ENCODE results near the gene ABLIM1.
A peak's percentile ranks its signal among the peaks of the same experiment; 100 is the strongest.

The ABLIM1 gene

DNA sequence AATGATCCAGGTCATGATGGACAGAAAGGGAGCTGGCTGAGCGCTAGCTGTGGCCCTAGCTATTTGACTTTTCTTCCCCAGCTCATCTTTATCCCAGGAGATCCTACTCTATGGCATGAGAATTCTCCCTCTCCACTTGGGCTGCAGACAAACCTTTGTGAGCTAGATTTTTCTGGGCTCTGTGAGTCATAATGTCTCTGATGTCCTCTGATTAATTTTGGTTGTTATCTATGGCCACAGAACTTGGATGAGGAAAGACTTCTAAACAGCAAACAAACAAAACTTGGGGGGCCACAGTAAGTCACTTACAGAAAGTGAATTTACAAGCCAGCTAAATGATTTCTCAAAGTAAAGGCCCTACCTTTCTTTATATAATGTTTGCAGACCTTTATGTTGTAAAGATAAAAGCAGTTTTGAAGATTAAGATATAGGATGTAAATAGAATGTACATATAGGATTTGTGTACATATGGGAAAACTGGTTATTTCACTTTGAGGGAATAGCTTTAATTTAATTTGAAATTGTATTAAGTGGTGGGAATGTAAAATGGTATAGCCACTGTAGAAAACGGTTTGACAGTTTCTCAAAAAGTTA lies 10.4 kb downstream of the ABLIM1 start:
- CTCF ChIA-PET: interaction anchor here (0.6 to 1.5 kb wide), 8 partner anchors 11 to 289 kb away, joined by 3 to 10 read pairs (median 3); partner anchors contain the start of gene FHIP2A
- POLR2A ChIA-PET: interaction anchor here (0.6 to 1.5 kb wide), 4 partner anchors 13 to 121 kb away, joined by 3 to 10 read pairs (median 4); no protein-coding TSS in a partner anchor
- Histone ChIP-seq H3K4me3 (ENCODE audit: low read depth, low read length) (no peak overlapping the region), H3K4me1 (ENCODE audit: control insufficient read depth, insufficient read depth, low read length) (peaks cover 19% of the 10 kb centered on the region), H3K9me3 (ENCODE audit: control insufficient read depth, insufficient read depth, low read depth, low read length) (no peaks in the 10 kb centered on the region), H3K27ac (ENCODE audit: extremely low read depth, low read depth, low read length) (no peak overlapping the region; the same call in 1 of the 2 replicates), H3K36me3 (ENCODE audit: control insufficient read depth in 2 of 2, insufficient read depth in 1 of 2, low read length in 2 of 2) (no peaks in the 10 kb centered on the region)
- TF ChIP-seq GLIS1 (tag by site-specific recombination; IDR thresholded peaks at IDR 0.05) (no peak), ZNF654 (tag by site-specific recombination; IDR thresholded peaks at IDR 0.05; ENCODE audit: low read depth) (no peak; the same call in 1 of the 2 replicates), ZNF202 (tag by site-specific recombination; IDR thresholded peaks at IDR 0.05; ENCODE audit: borderline replicate concordance) (no peak), ZNF530 (tag by site-specific recombination; IDR thresholded peaks at IDR 0.05; ENCODE audit: low read depth) (no peak), ZNF837 (tag by site-specific recombination; IDR thresholded peaks at IDR 0.05) (no peak), ZNF121 (tag by site-specific recombination; IDR thresholded peaks at IDR 0.05) (no peak), SCRT1 (tag by site-specific recombination; IDR thresholded peaks at IDR 0.05; ENCODE audit: borderline replicate concordance) (no peak), ZNF341 (tag by site-specific recombination; IDR thresholded peaks at IDR 0.05; ENCODE audit: low read depth) (no peak), SP2 (tag by site-specific recombination; IDR thresholded peaks at IDR 0.05) (no peak), ZNF776 (tag by site-specific recombination; IDR thresholded peaks at IDR 0.05; ENCODE audit: borderline replicate concordance) (no peak), ZNF843 (tag by site-specific recombination; IDR thresholded peaks at IDR 0.05) (no peak), ZNF24 (tag by site-specific recombination; IDR thresholded peaks at IDR 0.05) (no peak)
- TF ChIP-seq, protein P1, sequence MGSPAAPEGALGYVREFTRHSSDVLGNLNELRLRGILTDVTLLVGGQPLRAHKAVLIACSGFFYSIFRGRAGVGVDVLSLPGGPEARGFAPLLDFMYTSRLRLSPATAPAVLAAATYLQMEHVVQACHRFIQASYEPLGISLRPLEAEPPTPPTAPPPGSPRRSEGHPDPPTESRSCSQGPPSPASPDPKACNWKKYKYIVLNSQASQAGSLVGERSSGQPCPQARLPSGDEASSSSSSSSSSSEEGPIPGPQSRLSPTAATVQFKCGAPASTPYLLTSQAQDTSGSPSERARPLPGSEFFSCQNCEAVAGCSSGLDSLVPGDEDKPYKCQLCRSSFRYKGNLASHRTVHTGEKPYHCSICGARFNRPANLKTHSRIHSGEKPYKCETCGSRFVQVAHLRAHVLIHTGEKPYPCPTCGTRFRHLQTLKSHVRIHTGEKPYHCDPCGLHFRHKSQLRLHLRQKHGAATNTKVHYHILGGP (tag by site-specific recombination; IDR thresholded peaks at IDR 0.05): no peak
- TF ChIP-seq, protein P2, sequence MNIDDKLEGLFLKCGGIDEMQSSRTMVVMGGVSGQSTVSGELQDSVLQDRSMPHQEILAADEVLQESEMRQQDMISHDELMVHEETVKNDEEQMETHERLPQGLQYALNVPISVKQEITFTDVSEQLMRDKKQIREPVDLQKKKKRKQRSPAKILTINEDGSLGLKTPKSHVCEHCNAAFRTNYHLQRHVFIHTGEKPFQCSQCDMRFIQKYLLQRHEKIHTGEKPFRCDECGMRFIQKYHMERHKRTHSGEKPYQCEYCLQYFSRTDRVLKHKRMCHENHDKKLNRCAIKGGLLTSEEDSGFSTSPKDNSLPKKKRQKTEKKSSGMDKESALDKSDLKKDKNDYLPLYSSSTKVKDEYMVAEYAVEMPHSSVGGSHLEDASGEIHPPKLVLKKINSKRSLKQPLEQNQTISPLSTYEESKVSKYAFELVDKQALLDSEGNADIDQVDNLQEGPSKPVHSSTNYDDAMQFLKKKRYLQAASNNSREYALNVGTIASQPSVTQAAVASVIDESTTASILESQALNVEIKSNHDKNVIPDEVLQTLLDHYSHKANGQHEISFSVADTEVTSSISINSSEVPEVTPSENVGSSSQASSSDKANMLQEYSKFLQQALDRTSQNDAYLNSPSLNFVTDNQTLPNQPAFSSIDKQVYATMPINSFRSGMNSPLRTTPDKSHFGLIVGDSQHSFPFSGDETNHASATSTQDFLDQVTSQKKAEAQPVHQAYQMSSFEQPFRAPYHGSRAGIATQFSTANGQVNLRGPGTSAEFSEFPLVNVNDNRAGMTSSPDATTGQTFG (tag by site-specific recombination; IDR thresholded peaks at IDR 0.05; ENCODE audit: borderline replicate concordance): no peak
- TF ChIP-seq, protein P3, sequence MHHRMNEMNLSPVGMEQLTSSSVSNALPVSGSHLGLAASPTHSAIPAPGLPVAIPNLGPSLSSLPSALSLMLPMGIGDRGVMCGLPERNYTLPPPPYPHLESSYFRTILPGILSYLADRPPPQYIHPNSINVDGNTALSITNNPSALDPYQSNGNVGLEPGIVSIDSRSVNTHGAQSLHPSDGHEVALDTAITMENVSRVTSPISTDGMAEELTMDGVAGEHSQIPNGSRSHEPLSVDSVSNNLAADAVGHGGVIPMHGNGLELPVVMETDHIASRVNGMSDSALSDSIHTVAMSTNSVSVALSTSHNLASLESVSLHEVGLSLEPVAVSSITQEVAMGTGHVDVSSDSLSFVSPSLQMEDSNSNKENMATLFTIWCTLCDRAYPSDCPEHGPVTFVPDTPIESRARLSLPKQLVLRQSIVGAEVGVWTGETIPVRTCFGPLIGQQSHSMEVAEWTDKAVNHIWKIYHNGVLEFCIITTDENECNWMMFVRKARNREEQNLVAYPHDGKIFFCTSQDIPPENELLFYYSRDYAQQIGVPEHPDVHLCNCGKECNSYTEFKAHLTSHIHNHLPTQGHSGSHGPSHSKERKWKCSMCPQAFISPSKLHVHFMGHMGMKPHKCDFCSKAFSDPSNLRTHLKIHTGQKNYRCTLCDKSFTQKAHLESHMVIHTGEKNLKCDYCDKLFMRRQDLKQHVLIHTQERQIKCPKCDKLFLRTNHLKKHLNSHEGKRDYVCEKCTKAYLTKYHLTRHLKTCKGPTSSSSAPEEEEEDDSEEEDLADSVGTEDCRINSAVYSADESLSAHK (tag by site-specific recombination; IDR thresholded peaks at IDR 0.05): no peak

DNA sequence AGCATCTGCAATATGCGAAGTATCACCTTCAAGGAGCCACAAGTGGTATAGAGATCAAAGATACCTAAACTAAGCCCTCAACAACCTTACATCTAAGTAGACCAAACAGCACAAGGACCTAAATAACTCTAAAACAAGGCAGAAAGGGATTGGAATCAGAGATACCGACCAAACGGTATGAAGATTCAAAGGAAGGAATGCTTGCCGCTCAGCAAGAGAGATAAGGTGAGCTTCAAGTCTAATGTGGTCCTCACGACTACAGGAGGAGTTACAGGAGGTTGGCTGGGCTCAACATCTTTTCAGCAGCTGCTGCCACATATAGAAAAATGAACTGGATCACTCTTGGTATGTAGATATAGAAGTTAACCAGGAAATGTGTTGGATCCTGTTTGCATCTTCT lies 11.6 kb downstream of the ABLIM1 start:
- no peaks in the 10 kb centered on the region for H3K36me3 ChIP-seq (ENCODE audit: control insufficient read depth in 2 of 2, insufficient read depth in 1 of 2, low read length in 2 of 2)
- no peak overlapping the region for H3K4me3 ChIP-seq (ENCODE audit: low read depth, low read length)
- no peaks in the 10 kb centered on the region for H3K9me3 ChIP-seq (ENCODE audit: control insufficient read depth, insufficient read depth, low read depth, low read length)
- H3K4me1 ChIP-seq (ENCODE audit: control insufficient read depth, insufficient read depth, low read length): peaks cover 19% of the 10 kb centered on the region
- POLR2A ChIA-PET: interaction anchor here (0.6 kb wide), 1 partner anchor 13 kb away, joined by 3 read pairs; no protein-coding TSS in a partner anchor
- CTCF ChIA-PET: interaction anchor here (1.5 kb wide), 1 partner anchor 9 kb away, joined by 9 read pairs; no protein-coding TSS in a partner anchor
- H3K27ac ChIP-seq (ENCODE audit: extremely low read depth, low read depth, low read length): no peak overlapping the region
- 0 out of 2 replicates have a peak, but pooled peaks have one; percentile 23 for TF ChIP-seq SCRT2 (tag by site-specific recombination; IDR thresholded peaks at IDR 0.05)
- no peak for TF ChIP-seq KLF9 (tag by site-specific recombination; IDR thresholded peaks at IDR 0.05; ENCODE audit: low read depth)
- TF ChIP-seq, protein P4, sequence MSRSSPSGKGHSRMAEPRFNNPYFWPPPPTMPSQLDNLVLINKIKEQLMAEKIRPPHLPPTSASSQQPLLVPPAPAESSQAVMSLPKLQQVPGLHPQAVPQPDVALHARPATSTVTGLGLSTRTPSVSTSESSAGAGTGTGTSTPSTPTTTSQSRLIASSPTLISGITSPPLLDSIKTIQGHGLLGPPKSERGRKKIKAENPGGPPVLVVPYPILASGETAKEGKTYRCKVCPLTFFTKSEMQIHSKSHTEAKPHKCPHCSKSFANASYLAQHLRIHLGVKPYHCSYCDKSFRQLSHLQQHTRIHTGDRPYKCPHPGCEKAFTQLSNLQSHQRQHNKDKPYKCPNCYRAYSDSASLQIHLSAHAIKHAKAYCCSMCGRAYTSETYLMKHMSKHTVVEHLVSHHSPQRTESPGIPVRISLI (tag by site-specific recombination; IDR thresholded peaks at IDR 0.05): no peak
- no peak for TF ChIP-seq ZNF670 (tag by site-specific recombination; IDR thresholded peaks at IDR 0.05; ENCODE audit: low read depth)
